ENCODE data around the gene LCE7A.

GRCh38 chr1:152860129-152860528, 333 bp downstream of the LCE7A start:
- TF ChIP-seq CTCF (IDR thresholded peaks at IDR 0.05; ENCODE audit: low read depth, low read length, missing input control) = no peak
- TF ChIP-seq ATF3 (IDR thresholded peaks at IDR 0.05) = no peak
- TF ChIP-seq SP1 (IDR thresholded peaks at IDR 0.05) = no peak
- TF ChIP-seq REST (IDR thresholded peaks at IDR 0.05) = no peak
- no peak for TF ChIP-seq TAF1 (conservative IDR thresholded peaks at IDR 0.05)
